K562 (cell line): Measurements from ENCODE around the gene ENDOD1. TPM values are rescaled to one million over a fixed set of nuclear protein-coding genes. Genes with fewer than 3 reads are reported as not detected.

Experiments used
- CBX8 ChIP-seq: fragments of 200-600 bp; sonication (generic); IDR thresholded peaks from 2 replicates; pipeline ENCODE4 v1.6.1; 2012; ENCODE audit warnings: borderline replicate concordance, mixed run types, low read depth, mild to moderate bottlenecking, moderate library complexity, mixed read lengths, low read length, control low read depth, inconsistent platforms; ENCODE audit not compliant: poor library complexity, severe bottlenecking; ENCODE audit errors: extremely low read depth
- CCAR2 ChIP-seq: fragments of 200-400 bp; formaldehyde crosslinking; IDR thresholded peaks from 2 replicates; pipeline ENCODE4 v1.6.1; 2017; ENCODE audit warnings: mild to moderate bottlenecking, low read depth, low read length
- CREM ChIP-seq: IDR thresholded peaks from 2 replicates; pipeline ENCODE4 v1.6.1; 2014; ENCODE audit warnings: antibody characterized with exemption, low read depth
- CTBP1 ChIP-seq: fragments of 450-650 bp; IDR thresholded peaks from 2 replicates; pipeline ENCODE4 v1.6.1; 2016; ENCODE audit warnings: borderline replicate concordance
- FOS ChIP-seq: IDR thresholded peaks from 3 replicates; pipeline ENCODE4 v1.6.1; 2011; ENCODE audit not compliant: insufficient read length; ENCODE audit errors: extremely low read depth
- FUS ChIP-seq: fragments of 200-400 bp; formaldehyde crosslinking; optimal IDR thresholded peaks from 2 replicates; pipeline ENCODE3; 2017; ENCODE audit warnings: low read depth, low read length
- GABPB1 ChIP-seq: sonication (generic); formaldehyde crosslinking; IDR thresholded peaks from 2 replicates; pipeline ENCODE4 v1.8.0; 2022; ENCODE audit warnings: mild to moderate bottlenecking, missing genetic modification reagents
- HNRNPK ChIP-seq: fragments of 200-400 bp; formaldehyde crosslinking; IDR thresholded peaks from one replicate; pipeline ENCODE4 v1.6.1; 2018; ENCODE audit warnings: mild to moderate bottlenecking, low read depth, low read length; ENCODE audit not compliant: poor library complexity, severe bottlenecking
- ILF3 ChIP-seq: fragments of 450-650 bp; IDR thresholded peaks from 2 replicates; pipeline ENCODE4 v1.6.1; 2018; ENCODE audit warnings: antibody characterized with exemption, mild to moderate bottlenecking, moderate library complexity, borderline replicate concordance
- JUN ChIP-seq, 2 experiments: sonication (generic) in 1 of 2; formaldehyde crosslinking in 1 of 2; IDR thresholded peaks; 2 replicates each; pipeline versions ENCODE4 v1.6.1 to v1.8.0; 2012 to 2022; ENCODE audit warnings: borderline replicate concordance in 2 of 2, mild to moderate bottlenecking in 2 of 2, improper control_type of control experiment in 1 of 2, low read depth in 1 of 2, low read length in 1 of 2, missing genetic modification reagents in 1 of 2
- KAT8 ChIP-seq: fragments of 450-650 bp; IDR thresholded peaks from 2 replicates; pipeline ENCODE4 v1.6.1; 2016; ENCODE audit warnings: low read depth, mild to moderate bottlenecking
- NFE2L1 ChIP-seq: fragments of 450-650 bp; IDR thresholded peaks from 2 replicates; pipeline ENCODE4 v1.6.1; 2016; ENCODE audit warnings: missing genetic modification characterization, low read depth, mild to moderate bottlenecking, missing compliant biosample characterization, moderate library complexity, borderline replicate concordance
- NFIC ChIP-seq: fragments of 450-650 bp; IDR thresholded peaks from 2 replicates; pipeline ENCODE4 v1.6.1; 2017; ENCODE audit warnings: mild to moderate bottlenecking, inconsistent platforms
- NR3C1 ChIP-seq: sonication (generic); formaldehyde crosslinking; IDR thresholded peaks from 2 replicates; pipeline ENCODE4 v1.8.1; 2022; ENCODE audit warnings: missing genetic modification reagents
- PHTF2 ChIP-seq: fragments of 250-450 bp; sonication (Bioruptor Pico); IDR thresholded peaks from 2 replicates; pipeline ENCODE4 v1.5.0; 2021; ENCODE audit warnings: mild to moderate bottlenecking
- RHOXF2B ChIP-seq: fragments of 250-450 bp; sonication (Bioruptor Pico); conservative IDR thresholded peaks from 2 replicates; pipeline ENCODE4 v1.5.1; 2021
- SNIP1 ChIP-seq: fragments of 450-650 bp; IDR thresholded peaks from 2 replicates; pipeline ENCODE4 v1.7.1; 2017; ENCODE audit warnings: low read depth, mild to moderate bottlenecking
- U2AF1 ChIP-seq: fragments of 200-400 bp; formaldehyde crosslinking; optimal IDR thresholded peaks from 2 replicates; pipeline ENCODE3; 2017; ENCODE audit warnings: mild to moderate bottlenecking, low read depth, low read length, moderate library complexity
- YBX1 ChIP-seq: fragments of 450-650 bp; IDR thresholded peaks from 2 replicates; pipeline ENCODE4 v1.7.1; 2016; ENCODE audit warnings: mild to moderate bottlenecking
- ZC3H11A ChIP-seq: IDR thresholded peaks from 2 replicates; pipeline ENCODE4 v1.6.1; 2012; ENCODE audit warnings: low read depth, low read length, improper control_type of control experiment
- ZNF324 ChIP-seq: fragments of 250-450 bp; sonication (Bioruptor Pico); IDR thresholded peaks from 2 replicates; pipeline ENCODE4 v1.4.0; 2020; ENCODE audit warnings: mild to moderate bottlenecking
- ZNF589 ChIP-seq: fragments of 200-800 bp; sonication (Bioruptor generic); IDR thresholded peaks from 2 replicates; pipeline ENCODE4 v1.6.1; 2016; ENCODE audit warnings: low read depth, missing genetic modification characterization, missing compliant biosample characterization
- ZNF766 ChIP-seq: fragments of 200-800 bp; sonication (Bioruptor generic); conservative IDR thresholded peaks from 2 replicates; pipeline ENCODE4 v1.6.1; 2016; ENCODE audit warnings: missing genetic modification characterization, missing compliant biosample characterization
- polyA plus RNA-seq, 8 experiments: library from polyadenylated mRNA; depleted of rRNA in 4 of 8; stranded (reverse) in 5 of 8; unstranded in 3 of 8; fragments of >200 nt; fragmentation: Nextera tagmentation in 2 of 8; fragmentation: Illumina TruSeq in 1 of 8; extraction: Ambion mirVana in 2 of 8; extraction: Trizol in 1 of 8; gene quantifications; 2 replicates each; pipeline versions ENCODE4 v1.2.1 to v1.2.3, GENCODE V29; 2011 to 2014; ENCODE audit warnings: inconsistent platforms in 1 of 8, missing spikeins in 1 of 8
- total RNA-seq, 7 experiments: library from RNA; depleted of rRNA in 6 of 7; stranded (reverse); fragments of >200 nt in 6 of 7; fragmentation: Illumina TruSeq in 2 of 7; extraction: Trizol in 2 of 7; gene quantifications; 2 replicates each; pipeline versions ENCODE4 v1.2.1 to v1.2.3, GENCODE V29; 2011 to 2021; ENCODE audit warnings: low replicate concordance in 1 of 7
- TF ChIP-seq, protein P1 (sequence below), 2 experiments: fragments of 450-650 bp in 1 of 2; sonication (generic) in 1 of 2; formaldehyde crosslinking in 1 of 2; IDR thresholded peaks in 1 of 2; conservative IDR thresholded peaks in 1 of 2; 2 replicates each; pipeline versions ENCODE4 v1.6.1 to v1.8.1; 2016 to 2023; ENCODE audit warnings: mild to moderate bottlenecking in 2 of 2, moderate library complexity in 2 of 2, inconsistent platforms in 1 of 2, missing genetic modification reagents in 1 of 2
- TF ChIP-seq, protein P2 (sequence below): IDR thresholded peaks from 2 replicates; pipeline ENCODE4 v1.6.1; 2016; ENCODE audit warnings: missing genetic modification characterization, missing compliant biosample characterization
- TF ChIP-seq, protein P3 (sequence below): fragments of 450-650 bp; formaldehyde crosslinking; IDR thresholded peaks from 2 replicates; pipeline ENCODE4 v1.4.0; 2020; ENCODE audit warnings: mild to moderate bottlenecking, moderate library complexity

The ENDOD1 gene
- total and polyA plus RNA-seq, 9 of the 15 experiments (the other 6 are each of a cell fraction or from before 2014, with no cell fraction given): 4.2 to 11.8 (median 9.3) TPM

DNA sequence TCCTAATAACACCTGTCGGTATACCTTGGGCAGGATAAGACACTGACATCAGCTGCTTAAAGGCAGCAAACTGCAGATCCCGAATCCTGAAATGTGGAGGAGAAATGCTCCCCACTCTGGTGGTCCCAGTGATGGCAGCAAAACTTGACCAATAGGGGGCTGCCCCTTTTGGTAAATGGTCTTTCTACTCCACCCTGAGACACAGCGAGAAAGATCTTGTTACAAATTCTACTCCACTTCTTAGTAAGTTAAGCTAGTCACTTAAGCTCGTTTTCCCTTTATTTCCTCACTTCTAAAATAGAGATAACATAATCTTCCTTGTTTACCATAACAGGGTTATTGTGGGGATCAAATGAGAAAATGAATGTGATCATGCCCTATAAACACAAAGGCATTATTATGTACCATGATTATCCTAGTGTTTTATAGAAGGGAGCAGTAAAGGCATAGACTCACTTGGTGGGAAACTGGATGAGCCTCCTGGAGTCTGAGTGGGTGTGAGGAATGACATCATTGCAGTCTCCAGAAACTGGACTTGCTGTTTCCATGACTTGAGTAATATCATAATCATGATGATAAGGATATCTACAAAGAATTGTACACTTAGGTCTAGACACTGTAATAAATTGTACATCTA, 50.9 kb downstream of the ENDOD1 start (continued):
- TF ChIP-seq U2AF1 (no peak), SNIP1 (no peak), KAT8 (no peak), CCAR2 (no peak), ILF3 (no peak), FOS (no peak), ZNF324 (no peak), NR3C1 (CRISPR knock-in tag) (no peak), YBX1 (no peak), FUS (no peak), NFE2L1 (tag) (no peak), CTBP1 (no peak), JUN (IDR thresholded peaks at IDR 0.05; ENCODE audit: borderline replicate concordance, low read depth, low read length) (0 out of 2 replicates have a peak, but pooled peaks have one; percentile 26), JUN (CRISPR knock-in tag; IDR thresholded peaks at IDR 0.05; ENCODE audit: borderline replicate concordance) (no peak), ZC3H11A (no peak), CBX8 (peak; percentile 75), CREM (0 out of 2 replicates have a peak, but pooled peaks have one; percentile 11), NFIC (no peak), ZNF589 (CRISPR knock-in tag) (no peak), RHOXF2B (no peak), PHTF2 (CRISPR knock-in tag) (no peak), HNRNPK (no peak), ZNF766 (CRISPR knock-in tag) (no peak), GABPB1 (CRISPR knock-in tag) (no peak)
- TF ChIP-seq, protein P1, sequence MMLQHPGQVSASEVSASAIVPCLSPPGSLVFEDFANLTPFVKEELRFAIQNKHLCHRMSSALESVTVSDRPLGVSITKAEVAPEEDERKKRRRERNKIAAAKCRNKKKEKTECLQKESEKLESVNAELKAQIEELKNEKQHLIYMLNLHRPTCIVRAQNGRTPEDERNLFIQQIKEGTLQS (IDR thresholded peaks at IDR 0.05): peak; percentile 88
- TF ChIP-seq, protein P1 (CRISPR knock-in tag; conservative IDR thresholded peaks at IDR 0.05): no peak
- TF ChIP-seq, protein P2, sequence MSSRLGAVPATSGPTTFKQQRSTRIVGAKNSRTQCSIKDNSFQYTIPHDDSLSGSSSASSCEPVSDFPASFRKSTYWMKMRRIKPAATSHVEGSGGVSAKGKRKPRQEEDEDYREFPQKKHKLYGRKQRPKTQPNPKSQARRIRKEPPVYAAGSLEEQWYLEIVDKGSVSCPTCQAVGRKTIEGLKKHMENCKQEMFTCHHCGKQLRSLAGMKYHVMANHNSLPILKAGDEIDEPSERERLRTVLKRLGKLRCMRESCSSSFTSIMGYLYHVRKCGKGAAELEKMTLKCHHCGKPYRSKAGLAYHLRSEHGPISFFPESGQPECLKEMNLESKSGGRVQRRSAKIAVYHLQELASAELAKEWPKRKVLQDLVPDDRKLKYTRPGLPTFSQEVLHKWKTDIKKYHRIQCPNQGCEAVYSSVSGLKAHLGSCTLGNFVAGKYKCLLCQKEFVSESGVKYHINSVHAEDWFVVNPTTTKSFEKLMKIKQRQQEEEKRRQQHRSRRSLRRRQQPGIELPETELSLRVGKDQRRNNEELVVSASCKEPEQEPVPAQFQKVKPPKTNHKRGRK (tag): no peak
- TF ChIP-seq, protein P3, sequence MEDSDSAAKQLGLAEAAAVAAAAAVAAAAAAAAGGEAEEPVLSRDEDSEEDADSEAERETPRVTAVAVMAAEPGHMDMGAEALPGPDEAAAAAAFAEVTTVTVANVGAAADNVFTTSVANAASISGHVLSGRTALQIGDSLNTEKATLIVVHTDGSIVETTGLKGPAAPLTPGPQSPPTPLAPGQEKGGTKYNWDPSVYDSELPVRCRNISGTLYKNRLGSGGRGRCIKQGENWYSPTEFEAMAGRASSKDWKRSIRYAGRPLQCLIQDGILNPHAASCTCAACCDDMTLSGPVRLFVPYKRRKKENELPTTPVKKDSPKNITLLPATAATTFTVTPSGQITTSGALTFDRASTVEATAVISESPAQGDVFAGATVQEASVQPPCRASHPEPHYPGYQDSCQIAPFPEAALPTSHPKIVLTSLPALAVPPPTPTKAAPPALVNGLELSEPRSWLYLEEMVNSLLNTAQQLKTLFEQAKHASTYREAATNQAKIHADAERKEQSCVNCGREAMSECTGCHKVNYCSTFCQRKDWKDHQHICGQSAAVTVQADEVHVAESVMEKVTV (CRISPR knock-in tag): no peak
